Thoracic aorta endothelial cell (primary cell): ENCODE results near the gene RNASEH2B. TPM values are rescaled to one million over a fixed set of nuclear protein-coding genes. Genes with fewer than 3 reads are reported as not detected.

ENCODE experiments used
- total RNA-seq: library from RNA; depleted of rRNA; stranded (reverse); fragments of >200 nt; gene quantifications from 2 replicates; pipeline ENCODE4 v1.2.3, GENCODE V29; 2012

RNASEH2B gene, protein sequence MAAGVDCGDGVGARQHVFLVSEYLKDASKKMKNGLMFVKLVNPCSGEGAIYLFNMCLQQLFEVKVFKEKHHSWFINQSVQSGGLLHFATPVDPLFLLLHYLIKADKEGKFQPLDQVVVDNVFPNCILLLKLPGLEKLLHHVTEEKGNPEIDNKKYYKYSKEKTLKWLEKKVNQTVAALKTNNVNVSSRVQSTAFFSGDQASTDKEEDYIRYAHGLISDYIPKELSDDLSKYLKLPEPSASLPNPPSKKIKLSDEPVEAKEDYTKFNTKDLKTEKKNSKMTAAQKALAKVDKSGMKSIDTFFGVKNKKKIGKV
- 25.7 and 35.7 TPM in 2 replicates for total RNA-seq

GRCh38 chr13:50909605-50910484 lies at the start of gene RNASEH2B:
Gene RNASEH2B, plus strand, starts transcription at chr13:50909791. Its CDS starts 286 bp downstream, at chr13:50910077.

Other genes starting within 250 kb of the RNASEH2B start
- gene DLEU7, start 66.1 kb upstream of the RNASEH2B start, total RNA-seq, result not detected in 2 replicates
- not detected in 2 replicates for gene C13orf42, start 201.5 kb downstream of the RNASEH2B start, total RNA-seq